GM18873 (cell line): Measurements from ENCODE around the gene UBR4.
"Not testable (repeated sequence)": the region's sequence is repeated elsewhere in the genome, so short reads cannot be mapped to it uniquely, and the experiment has no call there.

ENCODE experiments used
- ATAC-seq: cut with Tn5 transposase; IDR thresholded peaks from one replicate; pipeline ENCODE4 v1.9.1; 2021; ENCODE audit warnings: mild to moderate bottlenecking, moderate library complexity, moderate number of reproducible peaks; ENCODE audit not compliant: unreplicated experiment, low FRiP score

Gene UBR4

GRCh38 chr1:19220991-19221390, 10.9 kb upstream of the UBR4 start:
- ATAC-seq, result no peak

GRCh38 chr1:19220080-19220846, 10.2 kb upstream of the UBR4 start:
- no peak for ATAC-seq

GRCh38 chr1:19219451-19219850, 9.4 kb upstream of the UBR4 start:
- ATAC-seq, result no peak

GRCh38 chr1:19216585-19216984, 6.5 kb upstream of the UBR4 start:
- not testable (repeated sequence) for ATAC-seq

- no peak for ATAC-seq
These were observed 3.5 kb upstream of the UBR4 start for GRCh38 chr1:19213580-19213979.

- no peak for ATAC-seq
These were observed 2.1 kb upstream of the UBR4 start for GRCh38 chr1:19212167-19212566.

GRCh38 chr1:19210772-19211549, 895 bp upstream of the UBR4 start:
- ATAC-seq, result no peak

- peak; percentile 39 for ATAC-seq
These were observed 552 bp downstream of the UBR4 start for GRCh38 chr1:19209439-19209989.

- ATAC-seq, result no peak
These were observed 1.2 kb downstream of the UBR4 start for GRCh38 chr1:19208710-19209438.

GRCh38 chr1:19206947-19207346, 3.1 kb downstream of the UBR4 start:
- no peak for ATAC-seq

- ATAC-seq, result no peak
These were observed 4.2 kb downstream of the UBR4 start for GRCh38 chr1:19205845-19206244.

GRCh38 chr1:19205403-19205802, 4.7 kb downstream of the UBR4 start:
- ATAC-seq, result no peak

GRCh38 chr1:19204446-19205266, 5.4 kb downstream of the UBR4 start:
- no peak for ATAC-seq

- ATAC-seq, result no peak
These were observed 6.6 kb downstream of the UBR4 start for GRCh38 chr1:19203440-19203839.

GRCh38 chr1:19202396-19202795, 7.7 kb downstream of the UBR4 start:
- no peak for ATAC-seq

GRCh38 chr1:19199969-19200604, 10.0 kb downstream of the UBR4 start:
- ATAC-seq, result no peak

GRCh38 chr1:19199329-19199968, 10.6 kb downstream of the UBR4 start:
- ATAC-seq, result no peak

GRCh38 chr1:19198820-19199219, 11.2 kb downstream of the UBR4 start:
- ATAC-seq, result no peak

- ATAC-seq, result no peak
These were observed 12.2 kb downstream of the UBR4 start for GRCh38 chr1:19197845-19198244.
